GM19351 (cell line): ENCODE results near the gene TIMP2.
"Not testable (repeated sequence)": the region's sequence is repeated elsewhere in the genome, so short reads cannot be mapped to it uniquely, and the experiment has no call there.

ENCODE experiments used
- ATAC-seq: cut with Tn5 transposase; IDR thresholded peaks from one replicate; pipeline ENCODE4 v1.9.1; 2021; ENCODE audit warnings: mild to moderate bottlenecking, moderate library complexity; ENCODE audit not compliant: unreplicated experiment

Gene TIMP2

GRCh38 chr17:78933959-78934568 lies 8.9 kb upstream of the TIMP2 start:
- no peak for ATAC-seq

- ATAC-seq: peak; percentile 51
Observed at GRCh38 chr17:78933025-78933958, 8.1 kb upstream of the TIMP2 start.

GRCh38 chr17:78929908-78930775 lies 5.0 kb upstream of the TIMP2 start:
- no peak for ATAC-seq

- no peak for ATAC-seq
Observed at GRCh38 chr17:78925662-78926555, 722 bp upstream of the TIMP2 start.

- no peak for ATAC-seq
Observed at GRCh38 chr17:78924481-78925151, 571 bp downstream of the TIMP2 start.

- ATAC-seq: no peak
Observed at GRCh38 chr17:78923660-78924453, 1.3 kb downstream of the TIMP2 start.

GRCh38 chr17:78922816-78923498 lies 2.2 kb downstream of the TIMP2 start:
- no peak for ATAC-seq

- ATAC-seq: no peak
Observed at GRCh38 chr17:78921437-78921971, 3.7 kb downstream of the TIMP2 start.

GRCh38 chr17:78920528-78920927 lies 4.7 kb downstream of the TIMP2 start:
- no peak for ATAC-seq

- ATAC-seq: no peak
Observed at GRCh38 chr17:78919861-78920450, 5.2 kb downstream of the TIMP2 start.

GRCh38 chr17:78918979-78919378 lies 6.2 kb downstream of the TIMP2 start:
- ATAC-seq: no peak

- no peak for ATAC-seq
Observed at GRCh38 chr17:78917451-78918275, 7.5 kb downstream of the TIMP2 start.

GRCh38 chr17:78915872-78916632 lies 9.1 kb downstream of the TIMP2 start:
- no peak for ATAC-seq

GRCh38 chr17:78913115-78913514 lies 12.1 kb downstream of the TIMP2 start:
- no peak for ATAC-seq

GRCh38 chr17:78912082-78912481 lies 13.1 kb downstream of the TIMP2 start:
- no peak for ATAC-seq

GRCh38 chr17:78911543-78911942 lies 13.6 kb downstream of the TIMP2 start:
- ATAC-seq: not testable (repeated sequence)
